Ecto neural progenitor cell (in vitro differentiated cells): Measurements from ENCODE around the gene TAS2R16.

Experiments
- DNase-seq: peaks from one replicate; pipeline ENCODE4 v3.0.0-alpha.2; 2018; ENCODE audit warnings: low spot score

TAS2R16 gene

GRCh38 chr7:122995600-122995999, at the start of gene TAS2R16:
TAS2R16 (minus strand) TSS chr7:122995700; CDS start chr7:122995634, 66 bp downstream.
- no peak for DNase-seq

DNA sequence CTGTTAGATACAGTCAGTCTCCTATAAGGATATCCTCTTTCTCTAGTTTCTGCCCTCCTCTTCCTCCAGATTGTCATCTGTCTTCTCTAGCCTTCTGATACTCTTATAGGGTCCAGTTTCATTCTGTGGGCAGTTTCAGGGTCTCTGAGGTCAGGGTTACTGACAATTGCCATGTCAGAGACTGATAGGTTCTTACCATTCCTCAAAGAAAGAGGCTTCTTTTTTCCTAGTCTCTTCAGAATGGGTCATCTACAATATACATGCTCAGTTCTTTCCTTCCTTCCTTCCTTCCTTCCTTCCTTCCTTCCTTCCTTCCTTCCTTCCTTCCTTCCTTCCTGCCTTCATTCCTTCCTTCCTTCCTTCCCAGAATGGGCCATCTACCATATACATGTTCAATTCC, 48.1 kb upstream of the TAS2R16 start:
- no peak for DNase-seq

DNA sequence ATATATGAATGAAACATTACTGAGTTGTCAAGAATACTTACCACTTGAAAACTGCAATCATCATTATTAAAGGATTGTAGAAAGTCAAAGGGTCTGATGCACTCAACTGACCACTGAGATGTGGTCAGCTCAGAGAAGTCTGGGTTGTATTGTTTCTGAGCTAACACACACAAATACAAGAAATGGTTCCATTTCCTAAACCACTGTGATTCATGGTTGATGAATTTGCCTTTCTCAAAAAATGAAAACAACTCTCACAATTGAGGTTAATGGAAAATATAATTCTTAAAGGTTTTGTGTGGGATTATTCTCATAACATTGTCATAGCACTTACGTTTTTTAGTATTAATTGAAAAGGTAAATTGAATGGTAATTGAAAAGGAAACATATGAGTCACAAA, 45.6 kb upstream of the TAS2R16 start:
- no peak for DNase-seq

DNA sequence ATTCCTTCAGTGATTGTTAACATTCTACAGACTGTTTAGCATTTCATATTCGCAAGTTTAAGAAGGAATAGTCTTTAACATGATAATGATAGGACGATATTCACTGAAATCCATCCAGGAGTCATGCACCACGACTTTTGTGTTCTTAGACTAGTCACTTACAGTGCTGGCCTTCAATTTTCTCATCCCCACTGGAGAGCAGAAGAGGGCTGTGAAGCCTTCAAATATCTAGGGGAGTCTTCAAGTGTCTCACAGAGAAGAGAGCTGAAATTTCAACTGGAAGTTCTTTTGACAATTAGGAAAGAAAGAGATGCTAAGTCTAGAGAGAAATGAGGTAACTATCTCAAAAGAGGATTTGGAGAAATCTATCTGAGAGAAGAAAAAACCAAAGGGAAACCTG, 43.8 kb upstream of the TAS2R16 start:
- no peak for DNase-seq

DNA sequence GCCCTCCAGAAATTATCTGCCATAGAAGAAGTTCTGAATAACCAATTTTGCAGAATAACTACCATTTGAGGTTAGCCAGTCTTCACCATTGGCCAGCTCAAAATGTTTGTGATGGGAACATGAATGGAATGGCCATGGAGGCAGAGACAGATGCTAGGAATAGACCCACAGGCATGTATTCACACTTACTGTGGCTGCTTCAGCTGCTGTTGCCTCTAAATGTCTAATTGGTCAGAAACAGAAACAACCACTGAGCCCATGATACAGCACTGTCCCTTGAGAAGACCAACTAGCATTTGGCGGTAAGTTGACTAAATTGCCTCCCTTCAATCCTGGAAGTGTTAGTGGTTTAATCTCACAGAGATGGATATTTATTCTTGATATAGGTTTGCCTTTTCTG, 38.6 kb upstream of the TAS2R16 start:
- no peak for DNase-seq

- DNase-seq: no peak
Observed at GRCh38 chr7:123030631-123031030, 35.1 kb upstream of the TAS2R16 start.

- DNase-seq: no peak
Observed at GRCh38 chr7:123028339-123028738, 32.8 kb upstream of the TAS2R16 start.

GRCh38 chr7:123026251-123026650, 30.8 kb upstream of the TAS2R16 start:
- no peak for DNase-seq

DNA sequence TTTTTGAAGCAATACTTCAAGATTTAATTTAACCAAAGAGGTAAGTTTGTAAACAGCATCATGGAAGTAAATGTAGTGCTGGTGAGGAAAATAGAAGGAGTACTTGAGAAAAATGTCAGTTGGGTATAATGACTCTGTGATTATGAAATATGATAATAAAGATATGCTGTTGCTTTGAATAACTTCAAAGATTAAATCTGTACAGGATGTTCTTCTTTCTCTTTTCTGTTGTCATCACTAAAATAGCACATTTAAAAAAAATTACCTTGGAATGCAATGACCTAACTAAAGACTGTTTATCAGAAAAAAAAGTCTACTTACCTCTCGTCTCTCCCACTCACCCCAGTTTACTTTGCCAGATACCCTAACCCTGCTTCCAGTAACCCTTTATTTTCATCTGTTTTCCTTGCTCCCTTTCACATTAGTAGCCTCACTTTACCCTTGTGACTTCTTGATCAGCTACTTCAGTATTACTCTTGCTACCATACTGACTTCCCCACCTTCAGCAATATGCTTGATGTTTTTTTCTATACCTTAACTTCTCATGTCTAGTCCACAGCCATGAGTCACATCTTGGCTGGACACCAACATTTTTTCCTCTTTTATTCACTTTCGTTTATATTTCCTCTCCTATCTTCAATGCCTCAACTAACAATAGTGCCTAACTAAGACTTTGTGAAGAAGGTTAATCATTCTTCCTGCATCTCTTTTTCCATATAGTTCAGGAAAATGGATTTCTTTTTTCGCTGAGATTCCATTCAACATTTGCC, 29.7 kb upstream of the TAS2R16 start:
- DNase-seq: no peak

GRCh38 chr7:123023126-123023525, 27.6 kb upstream of the TAS2R16 start:
- no peak for DNase-seq

- DNase-seq: no peak
Observed at GRCh38 chr7:123022576-123022975, 27.1 kb upstream of the TAS2R16 start.

- DNase-seq: no peak
Observed at GRCh38 chr7:123012435-123012834, 16.9 kb upstream of the TAS2R16 start.

- DNase-seq: no peak
Observed at GRCh38 chr7:123011766-123012369, 16.4 kb upstream of the TAS2R16 start.

DNA sequence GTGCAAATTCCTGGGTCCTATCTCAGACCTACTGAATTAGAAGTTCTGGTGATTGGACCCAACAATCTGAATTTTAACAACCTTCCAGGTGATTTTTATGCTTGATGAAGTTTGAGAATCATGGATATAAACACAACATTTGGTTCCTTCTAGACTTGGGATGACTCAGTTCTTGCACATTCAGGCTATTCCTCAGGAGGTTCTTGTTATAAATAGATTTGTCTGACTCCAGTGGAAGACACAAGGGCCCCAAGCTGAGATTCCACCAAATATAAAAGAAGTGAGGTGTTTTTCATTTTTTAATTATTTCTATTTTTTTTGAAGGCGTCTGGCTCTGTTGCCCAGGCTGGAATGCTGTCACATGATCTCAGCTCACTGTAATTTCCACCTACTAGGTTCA, 9.4 kb upstream of the TAS2R16 start:
- no peak for DNase-seq

- DNase-seq: no peak
Observed at GRCh38 chr7:123003539-123004126, 8.1 kb upstream of the TAS2R16 start.

- DNase-seq: no peak
Observed at GRCh38 chr7:122989577-122989976, 5.9 kb downstream of the TAS2R16 start.

DNA sequence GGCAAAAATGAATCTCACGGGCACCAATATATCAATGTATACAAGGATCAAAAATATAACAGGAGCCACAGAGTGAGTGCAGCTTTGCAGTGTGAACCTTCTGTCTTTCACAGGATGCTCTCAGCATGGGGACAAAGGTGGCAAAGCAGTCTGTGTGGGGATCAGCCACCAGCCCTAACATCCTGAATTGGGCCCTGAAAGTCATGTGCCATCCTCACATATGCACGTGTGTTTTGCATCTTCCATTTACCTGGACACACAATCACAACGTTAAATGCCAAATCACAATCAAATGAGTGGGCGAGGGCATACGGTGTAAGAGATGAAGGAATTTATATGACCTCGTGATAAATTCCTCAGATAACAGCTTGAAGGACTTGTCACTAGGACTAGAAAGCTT, 6.5 kb downstream of the TAS2R16 start:
- DNase-seq: no peak

DNA sequence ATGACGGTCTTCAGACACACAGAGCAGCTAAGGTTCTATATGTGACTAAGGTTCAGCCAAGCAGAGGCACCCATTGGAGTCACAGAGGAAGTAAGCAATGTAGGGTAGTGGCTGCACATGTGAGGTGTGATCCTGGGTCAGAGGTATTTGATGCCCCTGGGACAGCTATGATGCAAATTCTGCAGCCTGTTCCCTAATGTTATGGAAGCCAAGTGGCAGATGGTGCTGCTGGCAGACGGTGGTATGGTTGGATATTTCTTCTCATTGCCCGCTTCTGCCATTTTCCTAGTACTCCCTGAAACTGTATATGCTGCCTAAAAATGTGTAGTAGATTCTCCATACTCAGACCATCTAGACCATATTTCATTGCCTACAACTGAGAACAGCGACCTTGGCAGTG, 7.2 kb downstream of the TAS2R16 start:
- DNase-seq: no peak

GRCh38 chr7:122987463-122987862, 8.0 kb downstream of the TAS2R16 start:
- DNase-seq: no peak

DNA sequence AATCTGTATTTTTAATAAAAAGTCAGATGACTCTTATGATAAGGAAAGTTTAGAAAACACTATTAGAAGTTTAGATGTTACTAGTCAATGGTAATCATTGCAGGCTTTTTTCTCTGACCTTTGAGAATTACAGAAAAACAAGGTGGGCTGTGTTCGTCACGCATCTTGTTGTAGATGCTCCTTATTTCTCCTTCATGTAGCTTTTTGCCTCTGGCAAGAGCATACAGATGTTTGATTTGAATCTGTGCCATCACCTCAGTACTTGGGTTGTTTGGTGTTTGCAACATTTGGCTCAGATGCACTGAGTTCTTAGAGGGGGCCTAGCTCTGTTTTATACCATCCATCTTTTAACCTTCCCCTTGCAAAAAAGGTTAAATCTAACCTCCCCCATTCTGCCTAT, 11.5 kb downstream of the TAS2R16 start:
- DNase-seq: no peak

GRCh38 chr7:122983261-122983660, 12.2 kb downstream of the TAS2R16 start:
- no peak for DNase-seq

- DNase-seq: no peak
Observed at GRCh38 chr7:122975341-122975740, 20.2 kb downstream of the TAS2R16 start.

DNA sequence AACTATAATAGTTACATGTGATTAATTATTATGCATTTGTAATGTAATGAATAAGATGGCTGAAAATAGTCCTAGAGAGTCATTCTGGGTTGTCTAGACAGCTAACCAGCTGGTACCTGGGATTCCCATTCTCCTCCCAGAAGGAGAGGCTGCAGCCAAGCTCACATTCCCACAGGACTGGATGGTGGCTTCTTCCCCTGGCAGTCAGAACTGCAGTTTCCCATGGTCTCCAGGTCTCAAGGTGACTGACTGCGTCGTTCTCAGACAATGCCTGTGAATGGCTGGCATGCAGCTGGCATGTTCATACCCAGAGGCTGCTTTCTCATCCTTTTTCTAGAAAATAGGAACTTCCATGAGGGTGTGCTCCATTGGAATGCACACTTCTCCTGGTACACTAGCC, 21.3 kb downstream of the TAS2R16 start:
- DNase-seq: no peak

DNA sequence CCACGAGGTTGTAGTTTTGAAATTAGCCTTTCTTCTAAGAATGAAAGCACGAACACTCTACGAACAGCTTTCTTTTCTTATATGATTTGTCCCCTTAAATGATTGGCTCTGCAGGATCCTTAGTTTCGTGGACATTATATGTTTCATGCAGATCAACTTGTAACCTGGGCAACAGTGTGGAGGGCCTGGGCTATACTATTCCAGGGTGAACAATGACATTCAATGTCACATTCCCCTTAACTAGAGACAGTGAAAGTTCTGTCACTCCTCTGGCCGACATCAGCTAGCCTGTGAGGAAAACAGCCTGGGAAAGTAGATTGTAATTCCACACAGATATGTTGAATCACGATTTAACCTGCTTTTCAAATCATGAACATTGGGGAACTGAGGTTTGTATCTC, 23.4 kb downstream of the TAS2R16 start:
- no peak for DNase-seq
